Measurements from ENCODE around the gene GAS2.

Gene GAS2

GRCh38 chr11:22625448-22626287 is 40.7 kb upstream of the GAS2 start, which contains the start of gene FANCF (continued):
- TF ChIP-seq ZNF398 (tag by site-specific recombination; IDR thresholded peaks at IDR 0.05) (no peak), ZNF544 (tag by site-specific recombination; IDR thresholded peaks at IDR 0.05) (no peak), TSHZ1 (tag by site-specific recombination; IDR thresholded peaks at IDR 0.05; ENCODE audit: borderline replicate concordance) (no peak), ZBTB7A (tag by site-specific recombination; IDR thresholded peaks at IDR 0.05; ENCODE audit: low read depth) (no peak), ZNF26 (tag by site-specific recombination; IDR thresholded peaks at IDR 0.05) (no peak), ZNF518A (tag by site-specific recombination; conservative IDR thresholded peaks at IDR 0.05; ENCODE audit: low read depth) (peak; percentile 81), ZNF645 (tag by site-specific recombination; IDR thresholded peaks at IDR 0.05) (no peak), ZNF362 (tag by site-specific recombination; IDR thresholded peaks at IDR 0.05) (no peak), ZNF692 (tag by site-specific recombination; IDR thresholded peaks at IDR 0.05) (no peak), ZNF548 (tag by site-specific recombination; IDR thresholded peaks at IDR 0.05) (no peak), ZNF510 (tag by site-specific recombination; IDR thresholded peaks at IDR 0.05; ENCODE audit: insufficient replicate concordance) (no peak), ZNF768 (tag by site-specific recombination; IDR thresholded peaks at IDR 0.05) (no peak), GLI2 (tag by site-specific recombination; IDR thresholded peaks at IDR 0.05; ENCODE audit: borderline replicate concordance, low read depth) (no peak), BCL11B (tag by site-specific recombination; IDR thresholded peaks at IDR 0.05; ENCODE audit: low read depth) (no peak), ZBTB26 (tag by site-specific recombination; optimal IDR thresholded peaks at IDR 0.05) (peak; percentile 36), GFI1B (tag by site-specific recombination; IDR thresholded peaks at IDR 0.05) (no peak), ZNF214 (tag by site-specific recombination; IDR thresholded peaks at IDR 0.05; ENCODE audit: borderline replicate concordance) (no peak), ZNF391 (tag by site-specific recombination; IDR thresholded peaks at IDR 0.05; ENCODE audit: borderline replicate concordance, low read depth) (no peak), ZNF354C (tag by site-specific recombination; IDR thresholded peaks at IDR 0.05; ENCODE audit: borderline replicate concordance, low read depth) (no peak)
